Nephron progenitor cell (in vitro differentiated cells): ENCODE results near the gene PIMREG.

Experiments
- DNase-seq: peaks from one replicate; pipeline ENCODE4 v3.0.0; 2021
- H3K27ac Mint-ChIP-seq: 2 replicates; pipeline ENCODE4 v1.8.0; 2021; ENCODE audit warnings: mild to moderate bottlenecking, moderate library complexity, mixed read lengths
- H3K27me3 Mint-ChIP-seq: 2 replicates; pipeline ENCODE4 v1.8.0; 2021; ENCODE audit warnings: mild to moderate bottlenecking, low read depth, mixed read lengths; ENCODE audit not compliant: poor library complexity
- H3K36me3 Mint-ChIP-seq: 2 replicates; pipeline ENCODE4 v1.8.0; 2021; ENCODE audit warnings: low read depth, mixed read lengths
- H3K4me1 Mint-ChIP-seq: 2 replicates; pipeline ENCODE4 v1.8.0; 2021; ENCODE audit warnings: mixed read lengths
- H3K4me3 Mint-ChIP-seq: 2 replicates; pipeline ENCODE4 v1.8.0; 2021; ENCODE audit warnings: mild to moderate bottlenecking, moderate library complexity, mixed read lengths
- H3K9me3 Mint-ChIP-seq: 2 replicates; pipeline ENCODE4 v1.8.0; 2021; ENCODE audit warnings: mild to moderate bottlenecking, moderate library complexity, mixed read lengths
- TF ChIP-seq, protein P1 (sequence below): fragments of 200-600 bp; sonication (generic); IDR thresholded peaks from 2 replicates; pipeline ENCODE4 v1.5.0; 2021; ENCODE audit warnings: antibody characterized with exemption

Gene PIMREG

GRCh38 chr17:6450926-6451832 is 6.9 kb downstream of the PIMREG start:
- Mint-ChIP-seq H3K27me3 (peaks cover 18% of the 10 kb centered on the region), H3K27ac (peak overlapping the region; percentile 86), H3K4me1 (peaks cover 72% of the 10 kb centered on the region), H3K9me3 (no peaks in the 10 kb centered on the region), H3K36me3 (peaks cover 26% of the 10 kb centered on the region), H3K4me3 (no peak overlapping the region)
- DNase-seq = no peak
- TF ChIP-seq, protein P1, sequence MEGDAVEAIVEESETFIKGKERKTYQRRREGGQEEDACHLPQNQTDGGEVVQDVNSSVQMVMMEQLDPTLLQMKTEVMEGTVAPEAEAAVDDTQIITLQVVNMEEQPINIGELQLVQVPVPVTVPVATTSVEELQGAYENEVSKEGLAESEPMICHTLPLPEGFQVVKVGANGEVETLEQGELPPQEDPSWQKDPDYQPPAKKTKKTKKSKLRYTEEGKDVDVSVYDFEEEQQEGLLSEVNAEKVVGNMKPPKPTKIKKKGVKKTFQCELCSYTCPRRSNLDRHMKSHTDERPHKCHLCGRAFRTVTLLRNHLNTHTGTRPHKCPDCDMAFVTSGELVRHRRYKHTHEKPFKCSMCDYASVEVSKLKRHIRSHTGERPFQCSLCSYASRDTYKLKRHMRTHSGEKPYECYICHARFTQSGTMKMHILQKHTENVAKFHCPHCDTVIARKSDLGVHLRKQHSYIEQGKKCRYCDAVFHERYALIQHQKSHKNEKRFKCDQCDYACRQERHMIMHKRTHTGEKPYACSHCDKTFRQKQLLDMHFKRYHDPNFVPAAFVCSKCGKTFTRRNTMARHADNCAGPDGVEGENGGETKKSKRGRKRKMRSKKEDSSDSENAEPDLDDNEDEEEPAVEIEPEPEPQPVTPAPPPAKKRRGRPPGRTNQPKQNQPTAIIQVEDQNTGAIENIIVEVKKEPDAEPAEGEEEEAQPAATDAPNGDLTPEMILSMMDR = no peak

GRCh38 chr17:6452471-6453266 is 8.4 kb downstream of the PIMREG start:
- no peak for DNase-seq
- peaks cover 19% of the 10 kb centered on the region for H3K36me3 Mint-ChIP-seq
- H3K27ac Mint-ChIP-seq = peak overlapping the region; percentile 72
- no peaks in the 10 kb centered on the region for H3K9me3 Mint-ChIP-seq
- H3K4me1 Mint-ChIP-seq = peaks cover 66% of the 10 kb centered on the region
- TF ChIP-seq, protein P1 = no peak
- H3K27me3 Mint-ChIP-seq = peaks cover 22% of the 10 kb centered on the region
- no peak overlapping the region for H3K4me3 Mint-ChIP-seq

GRCh38 chr17:6453279-6454024 is 9.2 kb downstream of the PIMREG start:
- Mint-ChIP-seq H3K27me3 (peaks cover 22% of the 10 kb centered on the region), H3K4me3 (peak overlapping the region; percentile 44), H3K36me3 (peaks cover 15% of the 10 kb centered on the region), H3K4me1 (peaks cover 62% of the 10 kb centered on the region), H3K9me3 (no peaks in the 10 kb centered on the region), H3K27ac (peak overlapping the region; percentile 21)
- TF ChIP-seq, protein P1 = no peak
- no peak for DNase-seq

- Mint-ChIP-seq H3K27ac (no peak overlapping the region), H3K4me3 (peak overlapping the region; percentile 66), H3K4me1 (peaks cover 50% of the 10 kb centered on the region), H3K36me3 (peaks cover 5% of the 10 kb centered on the region), H3K9me3 (no peaks in the 10 kb centered on the region), H3K27me3 (peaks cover 22% of the 10 kb centered on the region)
- TF ChIP-seq, protein P1 = no peak
- DNase-seq = peak; percentile 40
These were observed 10.5 kb downstream of the PIMREG start for GRCh38 chr17:6454495-6455320.

- no peaks in the 10 kb centered on the region for H3K36me3 Mint-ChIP-seq
- TF ChIP-seq, protein P1 = no peak
- H3K27me3 Mint-ChIP-seq = peaks cover 25% of the 10 kb centered on the region
- H3K27ac Mint-ChIP-seq = no peak overlapping the region
- H3K4me1 Mint-ChIP-seq = peaks cover 44% of the 10 kb centered on the region
- peak; percentile 64 for DNase-seq
- no peaks in the 10 kb centered on the region for H3K9me3 Mint-ChIP-seq
- H3K4me3 Mint-ChIP-seq = peak overlapping the region; percentile 47
These were observed 11.1 kb downstream of the PIMREG start for GRCh38 chr17:6455321-6455705.
